T-helper 2 cell (primary cell): Measurements from ENCODE around the gene FCAR.
"Not testable (repeated sequence)": the region's sequence is repeated elsewhere in the genome, so short reads cannot be mapped to it uniquely, and the experiment has no call there.

Experiments
- DNase-seq, 5 experiments: peaks; one replicate each; pipeline versions ENCODE4 v3.0.0 to v3.0.0-alpha.2; 2012 to 2022

FCAR gene

DNA sequence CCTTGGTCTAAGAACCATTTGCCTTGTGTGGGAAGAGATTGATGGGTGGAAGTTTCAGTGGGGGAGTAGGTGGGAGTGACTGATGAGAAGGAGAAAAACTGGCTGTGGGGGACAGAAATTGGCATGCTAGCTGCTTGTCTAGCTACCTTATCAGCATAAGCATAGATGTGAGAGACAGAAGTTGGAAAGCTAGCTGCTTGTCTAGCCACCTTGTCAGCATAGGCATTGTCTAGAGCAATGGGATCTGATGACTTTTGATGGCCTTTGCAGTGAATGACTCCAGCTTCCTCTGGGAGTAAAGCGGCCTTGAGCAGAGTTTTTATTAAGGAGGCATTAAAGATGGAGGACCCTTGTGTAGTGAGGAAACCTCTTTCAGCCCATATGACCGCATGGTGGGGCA is 22.0 kb downstream of the FCAR start:
- DNase-seq: no peak

DNA sequence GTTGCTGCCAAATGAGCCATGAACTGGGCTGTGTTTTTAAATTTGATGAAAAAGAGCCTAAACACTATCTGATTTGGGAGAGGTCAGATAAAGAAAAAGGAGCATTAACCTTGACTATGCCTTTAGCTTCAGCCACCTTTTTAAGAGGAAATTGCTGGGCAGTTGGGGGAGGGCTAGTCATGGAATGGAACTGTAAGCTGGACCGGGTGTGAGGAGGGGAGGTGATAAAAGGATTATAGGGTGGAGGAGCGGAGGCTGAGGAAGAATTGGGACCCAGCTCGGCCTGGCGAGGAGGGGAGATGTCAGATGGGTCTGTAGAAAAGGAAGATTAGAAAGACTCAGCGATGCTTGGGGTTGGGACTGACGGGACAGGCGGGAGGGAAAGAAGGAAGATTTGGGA is 24.6 kb downstream of the FCAR start:
- not testable (repeated sequence) for DNase-seq

DNA sequence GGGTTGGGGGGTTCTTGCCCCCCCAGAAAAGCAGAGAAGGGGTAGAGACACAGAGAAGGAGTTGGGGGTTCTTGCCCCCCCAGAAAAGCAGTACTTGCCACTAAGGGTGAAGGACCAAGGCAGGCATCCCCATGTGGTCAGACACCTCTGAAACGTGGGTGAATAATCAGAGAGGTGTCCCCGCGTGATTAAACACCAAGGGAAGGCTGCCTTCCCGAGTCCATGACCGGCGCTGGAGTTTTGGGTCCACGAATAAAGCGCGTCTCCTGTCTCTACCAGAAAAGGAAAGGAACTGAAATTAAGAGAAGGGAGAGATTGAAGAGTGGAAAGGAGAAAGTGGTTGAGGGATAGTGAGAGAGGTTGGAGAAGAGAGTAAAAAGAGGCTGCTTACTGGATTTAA is 25.6 kb downstream of the FCAR start:
- not testable (repeated sequence) for DNase-seq

DNA sequence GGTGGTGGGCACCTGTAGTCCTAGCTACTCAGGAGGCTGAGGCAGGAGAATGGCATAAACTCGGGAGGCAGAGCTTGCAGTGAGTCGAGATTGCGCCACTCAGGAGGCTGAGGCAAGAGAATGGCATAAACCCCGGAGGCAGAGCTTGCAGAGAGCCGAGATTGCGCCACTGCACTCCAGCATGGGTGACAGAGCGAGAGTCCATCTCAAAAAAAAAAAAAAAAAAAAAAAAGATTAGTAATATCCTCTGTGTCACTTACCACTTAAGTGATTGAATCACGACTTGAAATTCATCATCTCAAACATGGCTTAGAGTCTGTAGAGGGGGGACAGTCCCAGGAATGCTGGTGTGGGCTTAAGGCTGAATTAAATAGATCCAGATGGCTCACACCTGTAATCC is 27.1 kb downstream of the FCAR start:
- not testable (repeated sequence) for DNase-seq

DNA sequence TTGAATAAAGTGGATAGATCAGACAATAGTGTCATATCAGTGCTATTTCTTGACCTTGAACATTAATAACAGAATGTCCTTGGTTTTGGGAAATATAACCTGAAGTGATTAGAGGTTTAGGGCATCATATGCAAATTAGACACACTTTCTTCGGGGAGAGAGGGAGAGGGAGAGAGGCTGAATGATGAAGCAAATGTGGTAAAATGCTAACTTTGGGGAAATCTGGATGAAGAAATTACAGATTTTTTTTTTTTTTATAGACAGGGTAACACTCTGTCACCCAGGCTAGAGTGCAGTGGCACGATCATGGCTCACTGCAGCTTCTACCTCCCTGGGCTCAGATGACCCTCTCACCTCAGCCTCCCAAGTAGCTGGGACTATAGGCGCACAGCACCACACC is 28.0 kb downstream of the FCAR start:
- no peak for DNase-seq

DNA sequence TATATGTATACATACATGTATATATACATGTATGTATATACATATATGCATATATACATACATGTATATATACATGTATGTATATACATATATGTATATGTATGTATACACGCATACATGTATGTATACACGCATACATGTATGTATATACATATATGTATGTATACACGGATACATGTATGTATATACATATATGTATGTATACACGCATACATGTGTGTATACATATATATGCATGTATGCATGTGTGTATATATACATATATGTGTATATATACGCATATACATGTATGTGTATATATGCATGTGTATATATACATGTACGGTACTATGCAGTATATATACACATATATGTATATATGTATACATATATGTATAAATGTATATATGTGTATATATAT is 29.3 kb downstream of the FCAR start:
- no peak for DNase-seq

DNA sequence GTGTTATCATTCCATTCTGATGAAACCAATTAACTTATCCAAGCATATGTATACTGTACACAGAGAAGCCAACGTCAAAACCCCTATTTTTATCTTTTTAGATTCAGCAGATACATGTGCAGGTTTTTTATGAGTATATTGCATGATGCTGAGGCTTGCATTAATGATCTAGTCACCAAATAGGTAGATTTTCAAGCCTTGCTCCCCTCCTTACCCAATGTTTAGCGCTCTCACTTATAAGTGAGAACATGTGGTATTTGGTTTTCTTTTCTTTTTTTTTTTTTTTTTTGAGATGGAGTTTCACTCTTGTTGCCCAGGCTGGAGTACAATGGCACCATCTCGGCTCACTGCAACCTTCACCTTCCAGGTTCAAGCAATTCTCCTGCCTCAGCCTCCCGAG is 30.2 kb downstream of the FCAR start:
- DNase-seq: not testable (repeated sequence)

DNA sequence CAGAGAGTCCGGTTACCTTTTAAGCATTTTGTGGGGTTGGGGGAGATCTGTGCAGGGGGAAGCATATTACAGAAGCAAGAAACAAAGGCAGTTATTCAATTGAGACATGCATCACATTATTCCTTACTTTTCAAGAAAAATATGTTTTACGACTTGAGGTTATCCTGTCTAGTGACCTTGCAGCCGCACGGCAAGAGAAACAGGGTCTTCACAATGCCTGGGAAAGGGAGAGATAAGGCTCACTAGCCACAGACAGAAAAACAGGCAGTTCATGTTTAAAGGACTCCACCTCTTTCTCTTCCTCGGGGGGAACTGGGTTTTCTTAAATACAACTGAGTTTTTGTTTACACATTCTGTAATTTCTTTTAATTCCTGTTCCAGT is 31.4 kb downstream of the FCAR start:
- DNase-seq: no peak

DNA sequence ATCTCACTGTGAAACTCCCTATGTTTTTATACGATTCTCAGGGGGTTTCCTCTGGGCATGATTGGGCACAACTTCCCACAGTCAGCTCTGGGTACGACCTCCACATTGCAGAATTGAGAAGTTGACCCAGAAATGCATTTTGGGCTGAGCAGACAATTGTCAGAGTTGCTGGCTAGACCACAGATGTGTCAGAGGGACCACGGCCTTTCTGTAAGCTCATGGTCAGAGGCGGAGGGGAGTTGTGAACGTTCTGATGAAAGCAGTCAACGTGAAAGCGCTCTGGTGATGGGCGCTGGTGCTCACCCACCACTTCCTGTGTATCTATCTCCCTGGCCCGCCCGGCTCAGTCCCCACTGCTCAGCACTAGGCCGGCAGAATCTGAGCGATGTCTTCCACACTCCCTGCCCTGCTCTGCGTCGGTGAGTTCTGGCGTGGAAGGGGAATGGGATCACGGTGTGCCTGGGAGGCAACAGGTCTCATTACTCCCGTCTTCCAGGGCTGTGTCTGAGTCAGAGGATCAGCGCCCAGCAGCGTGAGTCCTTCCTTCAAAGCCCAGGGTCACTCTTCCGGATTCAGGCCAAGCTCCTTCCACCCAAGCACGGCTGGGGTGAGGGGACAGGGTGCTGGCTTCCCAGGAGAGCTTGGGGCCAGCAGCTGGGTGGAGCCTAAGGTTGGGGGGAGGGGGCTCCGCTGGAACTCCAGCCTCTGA is 31.9 kb downstream of the FCAR start, which contains the start of gene NCR1:
Gene NCR1 (plus strand): TSS at position 346 of the 709 bp plus-strand sequence. CDS start 40 bp downstream, at position 386.
- peak in 2 of 5 experiments; percentile 4 to 43 for DNase-seq

DNA sequence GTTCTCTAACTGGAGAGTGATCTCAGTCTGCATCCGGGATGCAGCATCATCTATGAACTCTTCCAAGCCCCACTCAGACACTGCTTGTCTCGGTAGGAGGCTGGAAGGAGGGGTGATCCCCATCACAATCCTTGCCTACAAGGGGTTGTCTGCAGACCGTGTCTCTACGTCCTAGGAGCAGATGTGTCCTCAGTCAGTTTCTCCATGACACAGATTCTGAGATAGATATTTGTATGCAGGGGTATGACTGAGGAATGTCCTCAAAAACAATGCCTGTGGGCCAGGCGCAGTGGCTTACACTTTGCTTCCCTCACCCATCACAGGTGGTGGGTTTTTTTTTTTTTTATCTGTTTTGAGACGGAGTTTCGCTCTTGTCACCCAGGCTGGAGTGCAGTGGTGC is 32.8 kb downstream of the FCAR start:
- DNase-seq: no peak

DNA sequence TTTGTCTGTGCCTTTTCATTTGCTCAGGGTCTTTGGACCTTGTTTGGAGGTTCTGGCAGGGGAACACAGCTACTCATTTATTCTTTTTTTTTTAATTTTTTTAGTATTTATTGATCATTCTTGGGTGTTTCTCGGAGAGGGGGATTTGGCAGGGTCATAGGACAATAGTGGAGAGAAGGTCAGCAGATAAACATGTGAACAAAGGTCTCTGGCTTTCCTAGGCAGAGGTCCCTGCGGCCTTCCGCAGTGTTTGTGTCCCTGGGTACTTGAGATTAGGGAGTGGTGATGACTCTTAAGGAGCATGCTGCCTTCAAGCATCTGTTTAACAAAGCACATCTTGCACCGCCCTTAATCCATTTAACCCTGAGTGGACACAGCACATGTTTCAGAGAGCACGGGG is 33.9 kb downstream of the FCAR start:
- not testable (repeated sequence) for DNase-seq

DNA sequence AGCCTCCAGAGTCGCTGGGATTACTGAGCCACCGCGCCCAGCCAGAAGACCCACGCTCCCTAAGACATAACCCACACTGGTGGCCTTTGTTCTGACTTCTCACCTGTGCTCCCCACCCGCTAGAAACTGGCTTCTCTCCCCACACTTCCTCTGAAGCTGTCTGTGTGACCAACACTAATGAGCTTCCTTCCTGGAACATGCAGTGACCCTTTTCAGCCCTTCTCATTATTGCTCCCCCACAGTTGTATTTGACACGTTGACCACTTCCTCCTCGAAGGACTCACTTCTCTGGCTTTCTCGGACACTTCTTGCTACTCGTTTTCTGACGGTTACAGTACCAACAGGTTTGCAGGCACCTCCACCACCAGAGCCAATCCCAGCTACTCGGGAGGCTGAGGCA is 42.8 kb downstream of the FCAR start:
- DNase-seq: no peak

DNA sequence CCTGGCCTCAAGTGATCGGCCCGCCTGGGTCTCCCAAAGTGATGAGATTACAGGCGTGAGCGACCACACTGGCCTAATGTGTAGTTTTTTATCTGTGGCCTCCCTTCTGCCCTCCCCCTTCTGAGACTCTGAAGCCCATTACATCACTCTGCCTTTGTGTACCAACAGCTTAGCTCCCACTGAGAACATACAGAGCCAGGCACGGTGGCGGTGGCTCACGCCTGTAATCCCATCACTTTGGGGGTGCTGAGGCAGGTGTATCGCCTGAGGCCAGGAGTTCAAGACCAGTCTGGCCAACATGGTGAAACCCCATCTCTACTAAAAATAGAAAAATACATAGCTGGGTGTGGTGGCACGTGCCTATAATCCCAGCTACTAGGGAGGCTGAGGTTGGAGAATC is 44.5 kb downstream of the FCAR start:
- DNase-seq: no peak

DNA sequence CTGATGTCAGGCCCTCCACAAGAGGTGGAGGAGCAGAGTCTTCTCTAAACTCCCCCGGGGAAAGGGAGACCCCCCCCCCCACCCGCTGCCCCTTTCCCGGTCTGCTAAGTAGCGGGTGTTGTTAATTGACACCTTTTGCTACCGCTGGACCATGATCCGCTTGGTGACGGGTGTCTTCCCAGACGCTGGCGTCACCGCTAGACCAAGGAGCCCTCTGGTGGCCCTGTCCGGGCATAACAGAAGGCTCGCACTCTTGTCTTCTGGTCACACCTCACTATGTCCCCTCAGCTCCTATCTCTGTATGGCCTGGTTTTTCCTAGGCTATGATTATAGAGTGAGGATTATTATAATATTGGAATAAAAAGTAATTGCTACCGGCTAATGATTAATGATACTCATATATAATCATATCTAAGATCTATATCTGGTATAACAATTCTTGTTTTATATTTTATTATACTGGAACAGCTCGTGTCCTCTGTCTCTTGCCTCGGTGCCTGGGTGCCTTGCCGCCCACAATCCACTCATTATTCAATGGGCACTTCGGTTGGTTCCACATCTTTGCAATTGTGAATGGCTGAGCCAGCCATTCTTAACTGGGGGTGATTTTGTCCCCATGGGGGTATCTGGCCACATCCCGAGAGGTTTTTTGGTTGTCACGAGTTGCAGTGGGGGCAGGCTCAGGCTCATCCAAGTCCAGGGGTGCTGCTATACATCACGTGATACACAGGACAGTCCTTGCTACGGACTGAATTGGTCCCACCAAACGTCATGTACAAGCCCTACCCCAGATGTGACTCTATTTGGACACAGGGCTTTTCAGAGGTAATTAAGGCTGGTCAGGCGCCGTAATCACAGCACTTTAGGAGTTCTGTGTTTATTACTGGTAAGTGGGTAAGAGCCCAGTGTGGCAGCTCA is 45.9 kb downstream of the FCAR start:
- not testable (repeated sequence) for DNase-seq

DNA sequence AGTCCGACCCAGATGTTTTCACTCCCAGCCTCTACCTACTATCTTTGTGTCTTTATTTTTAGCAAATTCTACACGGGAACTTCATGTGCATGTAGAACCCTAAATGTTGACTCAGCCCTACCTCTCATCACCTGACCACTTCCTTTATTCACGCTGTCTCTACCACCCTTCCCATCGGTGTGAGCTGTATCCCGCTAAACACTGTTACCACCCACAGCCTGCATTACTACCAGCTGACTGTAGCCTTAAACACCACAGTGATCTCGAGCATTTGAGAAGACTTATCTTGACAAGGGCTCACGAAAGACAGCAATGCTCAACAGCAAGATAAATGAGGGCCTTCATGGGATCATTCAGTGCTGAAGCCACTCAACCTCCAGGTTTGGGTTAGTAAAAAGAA is 47.0 kb downstream of the FCAR start:
- peak in 1 of 5 experiments; percentile 10 for DNase-seq

DNA sequence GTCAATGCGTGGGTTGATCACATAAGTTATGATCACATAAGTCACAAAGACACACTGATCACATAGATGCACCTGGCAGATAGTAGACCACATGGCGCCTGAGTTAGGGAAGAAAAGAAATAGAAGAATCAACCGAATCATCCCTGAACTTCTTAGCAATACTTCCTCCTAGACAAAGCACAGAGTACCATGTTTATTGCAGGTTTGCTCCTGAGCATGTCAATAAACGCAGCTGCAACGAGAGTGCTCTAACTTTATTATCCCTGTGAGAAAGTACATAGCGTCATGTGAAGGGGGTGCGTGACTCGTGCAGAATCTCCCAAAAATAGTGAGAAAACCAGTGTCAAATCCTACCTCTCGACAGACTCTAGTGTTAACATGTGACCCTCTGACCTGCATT is 49.2 kb downstream of the FCAR start:
- no peak for DNase-seq

DNA sequence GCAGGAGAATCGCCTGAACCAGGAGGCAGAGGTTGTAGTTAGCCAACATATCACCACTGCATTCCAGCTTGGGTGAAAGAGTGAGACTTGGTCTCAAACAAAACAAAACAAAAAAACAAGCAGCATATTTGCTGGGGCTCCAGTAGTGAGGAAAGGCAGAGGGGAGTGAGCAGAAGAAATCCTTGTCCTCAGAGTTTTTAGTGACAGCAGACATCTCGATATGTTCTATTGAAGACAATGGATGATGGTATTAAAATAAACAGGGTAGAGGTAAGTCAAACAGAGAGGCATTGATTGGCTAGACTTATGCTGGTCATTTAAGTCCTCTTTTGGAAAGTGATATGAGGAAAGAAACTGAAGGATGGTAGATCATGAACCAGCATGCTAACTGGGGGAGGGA is 54.3 kb downstream of the FCAR start:
- no peak for DNase-seq

DNA sequence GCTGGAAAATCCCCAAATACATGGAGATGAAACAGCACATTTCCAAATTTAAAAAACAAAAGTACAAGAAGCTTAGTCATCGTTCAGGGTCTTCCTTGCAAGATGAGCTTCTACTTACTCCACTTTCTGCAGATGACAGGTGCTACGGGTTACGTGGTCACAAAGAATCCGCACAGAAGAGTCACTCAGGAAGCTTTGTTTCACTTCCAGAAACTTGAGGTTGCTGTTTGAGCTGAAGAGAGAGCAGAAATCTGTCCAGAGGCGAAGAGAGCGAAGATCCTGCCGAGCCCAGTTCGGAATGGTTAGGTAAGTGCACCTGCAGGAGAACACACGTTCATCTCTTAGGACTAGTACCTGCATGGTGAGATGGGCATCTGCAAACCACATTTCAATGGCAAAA is 63.9 kb downstream of the FCAR start:
- peak in 1 of 5 experiments; percentile 58 for DNase-seq

DNA sequence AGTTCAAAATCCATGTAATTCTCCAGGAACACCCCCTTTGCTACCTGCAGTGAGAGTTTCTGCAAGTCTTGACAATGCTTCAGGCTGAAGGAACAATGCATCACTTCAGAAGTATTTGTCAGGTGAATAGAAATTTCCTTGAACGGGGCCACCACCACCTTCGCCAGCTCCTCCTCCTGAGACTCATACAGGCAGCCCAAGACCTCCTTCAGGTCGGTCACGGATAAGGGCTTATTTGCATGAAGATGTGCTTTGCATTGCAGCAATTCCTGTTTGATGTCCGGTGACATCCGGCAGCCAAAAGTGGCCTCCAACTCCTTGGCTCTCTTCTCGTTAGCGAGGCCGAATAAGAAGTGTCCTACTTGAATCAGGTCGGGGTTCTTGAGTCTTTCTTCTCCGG is 64.9 kb downstream of the FCAR start:
- DNase-seq: no peak

DNA sequence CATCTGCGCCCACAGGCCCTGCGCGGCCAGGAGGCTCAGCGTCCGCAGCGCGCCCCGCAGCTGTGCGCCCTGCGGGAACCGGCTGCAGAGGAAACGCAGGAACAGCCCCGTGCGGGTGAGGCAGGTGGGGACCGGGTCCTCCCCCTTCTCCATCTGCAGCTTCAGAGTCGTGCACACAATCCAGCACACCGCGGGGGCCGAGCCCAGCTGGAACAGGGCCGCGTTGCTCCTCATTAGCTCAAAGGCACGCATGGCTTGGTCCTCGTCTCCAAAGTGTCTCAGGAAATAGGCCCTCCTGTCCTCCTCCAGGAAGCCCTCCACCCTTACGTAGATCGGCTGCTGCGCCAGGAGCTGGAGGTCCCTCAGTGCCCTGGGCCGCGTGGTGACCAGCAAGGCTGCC is 65.5 kb downstream of the FCAR start:
- not testable (repeated sequence) for DNase-seq
